PFSK-1 (cell line): Measurements from ENCODE around the gene ST3GAL2.

ENCODE experiments used
- FOXP2 ChIP-seq: optimal IDR thresholded peaks from 2 replicates; pipeline ENCODE3; 2011; ENCODE audit warnings: borderline replicate concordance, control low read depth, inconsistent platforms; ENCODE audit not compliant: insufficient read depth; ENCODE audit errors: extremely low read length, extremely low read depth
- POLR2AphosphoS5 ChIP-seq: IDR thresholded peaks from 2 replicates; pipeline ENCODE4 v1.6.1; 2012; ENCODE audit warnings: low read depth, mild to moderate bottlenecking, control low read depth, low read length, moderate library complexity
- REST ChIP-seq, 2 experiments: IDR thresholded peaks; 2 replicates each; pipeline versions ENCODE4 v1.6.1 to v1.8.0; 2011 to 2012; ENCODE audit warnings: low read depth in 2 of 2, low read length in 2 of 2, control low read depth in 1 of 2, inconsistent platforms in 1 of 2, mild to moderate bottlenecking in 1 of 2, moderate library complexity in 1 of 2; ENCODE audit not compliant: insufficient read depth in 1 of 2
- SIN3A ChIP-seq: IDR thresholded peaks from 2 replicates; pipeline ENCODE4 v1.6.1; 2012; ENCODE audit warnings: mild to moderate bottlenecking, low read length, moderate library complexity, borderline replicate concordance; ENCODE audit not compliant: insufficient read depth
- TAF1 ChIP-seq: IDR thresholded peaks from 2 replicates; pipeline ENCODE4 v1.6.1; 2012; ENCODE audit warnings: low read length, control low read depth, borderline replicate concordance; ENCODE audit not compliant: insufficient read depth

Gene ST3GAL2

DNA sequence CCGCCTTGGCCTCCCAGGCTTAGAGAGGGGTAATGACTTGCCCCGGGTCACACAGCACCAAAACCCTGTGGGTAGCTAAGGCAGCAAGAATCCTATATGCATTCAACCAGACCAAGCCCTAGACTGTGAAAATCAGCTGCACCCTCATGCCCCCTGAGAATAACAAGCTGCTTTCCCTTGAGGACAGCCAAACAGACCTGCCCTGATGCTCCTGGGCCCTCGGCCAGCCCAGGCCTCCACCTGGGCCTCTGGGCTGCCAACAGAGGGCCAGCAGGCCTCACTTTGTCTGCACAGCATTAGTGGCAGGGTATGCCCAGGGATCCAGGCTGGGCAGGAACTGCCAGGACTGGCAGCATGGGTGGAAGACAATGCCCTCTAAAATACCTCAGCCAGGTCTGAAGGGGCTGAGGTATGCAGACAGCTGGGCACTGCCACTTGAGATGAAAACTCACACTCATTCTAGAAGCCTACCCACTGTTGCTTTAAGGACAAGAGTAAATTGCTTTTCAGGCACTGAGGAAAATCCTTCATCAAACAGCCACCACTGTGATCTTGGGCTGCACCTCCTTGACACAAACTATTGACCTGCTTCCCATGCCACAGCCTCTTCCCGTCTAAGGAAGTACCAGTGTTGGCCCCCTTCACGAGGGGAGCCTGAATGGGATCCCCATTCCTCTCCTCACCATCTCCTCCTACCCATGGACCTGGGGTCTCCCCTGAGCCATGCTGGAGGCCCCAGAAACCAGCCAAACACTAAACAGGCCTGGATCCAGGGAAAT, 8.8 kb downstream of the ST3GAL2 start:
- TF ChIP-seq REST (IDR thresholded peaks at IDR 0.05; ENCODE audit: insufficient read depth in 1 of 2, low read depth in 2 of 2, low read length in 2 of 2) = no peak
- TF ChIP-seq TAF1 = no peak
- no peak for TF ChIP-seq SIN3A
- no peak for TF ChIP-seq POLR2AphosphoS5
- no peak for TF ChIP-seq FOXP2

DNA sequence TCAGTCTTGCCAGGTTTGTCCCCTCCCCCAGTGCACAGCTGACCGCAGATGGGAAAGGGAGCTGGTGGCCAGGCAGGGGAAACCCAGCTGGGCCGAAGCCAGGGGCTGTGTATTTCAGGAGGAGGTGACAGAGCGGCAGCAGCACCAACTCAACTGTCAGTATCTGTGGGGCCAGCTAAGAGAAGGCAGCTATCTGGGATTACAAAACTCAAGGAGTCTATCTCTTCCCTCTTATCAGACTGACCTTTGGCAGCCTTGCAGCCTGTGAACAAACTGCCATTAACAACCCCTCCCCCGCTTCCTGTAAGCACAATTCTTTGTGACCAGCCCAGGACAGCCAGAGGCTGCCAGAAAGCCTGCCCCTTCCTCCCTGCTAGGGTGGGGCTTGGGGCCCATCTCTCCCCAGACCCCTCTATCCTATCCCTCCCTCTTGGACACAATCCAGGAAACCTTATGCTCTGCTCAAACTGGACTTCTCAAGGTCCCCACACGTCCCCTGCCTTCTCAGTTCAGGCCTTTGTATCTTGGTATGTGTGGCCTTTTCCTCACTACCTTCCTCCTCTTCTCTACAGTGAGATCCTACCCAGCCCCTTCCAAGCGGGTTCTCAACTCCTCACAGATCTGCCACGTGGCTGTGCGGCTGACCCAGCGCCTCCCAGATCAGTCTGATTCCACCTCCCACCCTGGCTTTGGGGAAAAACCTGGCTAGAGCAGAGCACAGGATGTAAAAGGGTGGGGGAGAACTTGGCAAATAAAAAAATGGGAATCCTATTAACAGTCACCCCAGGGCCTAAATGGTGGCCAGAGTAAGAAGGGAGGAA, 10.5 kb downstream of the ST3GAL2 start:
- TF ChIP-seq POLR2AphosphoS5 (peak; percentile 32; the same call in 1 of the 2 replicates), SIN3A (peak; percentile 90; the same call in 1 of the 2 replicates), FOXP2 (peak; percentile 80), REST (IDR thresholded peaks at IDR 0.05; ENCODE audit: insufficient read depth in 1 of 2, low read depth in 2 of 2, low read length in 2 of 2) (peak in 1 of 2 experiments; percentile 56; a peak in 1 of 4 replicates), TAF1 (0 out of 2 replicates have a peak, but pooled peaks have one; percentile 22)

GRCh38 chr16:70427786-70428177, 11.1 kb downstream of the ST3GAL2 start:
- TF ChIP-seq POLR2AphosphoS5 (no peak), SIN3A (no peak), REST (IDR thresholded peaks at IDR 0.05; ENCODE audit: insufficient read depth in 1 of 2, low read depth in 2 of 2, low read length in 2 of 2) (no peak), FOXP2 (no peak), TAF1 (no peak)

DNA sequence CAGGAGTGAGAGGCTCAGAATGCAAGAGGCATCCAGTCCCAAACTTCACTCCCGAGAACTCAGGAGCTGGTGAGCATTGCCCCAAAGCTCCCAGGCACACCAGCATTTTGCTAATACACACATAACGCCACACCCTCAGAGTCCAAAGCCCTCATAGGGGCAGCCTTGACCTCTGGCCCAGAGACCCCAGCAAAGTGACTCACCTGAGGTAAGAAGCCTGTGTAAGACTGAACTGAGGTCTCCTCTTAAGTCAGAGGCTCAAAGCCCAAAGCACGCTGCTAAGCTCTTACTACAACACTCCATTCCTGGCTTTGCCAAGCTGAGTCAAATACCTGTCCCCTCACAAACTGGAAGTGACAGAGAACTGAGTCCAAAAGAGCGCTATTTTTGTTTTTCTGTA, 16.4 kb downstream of the ST3GAL2 start:
- TF ChIP-seq TAF1 = no peak
- no peak for TF ChIP-seq FOXP2
- no peak for TF ChIP-seq POLR2AphosphoS5
- no peak for TF ChIP-seq REST (IDR thresholded peaks at IDR 0.05; ENCODE audit: insufficient read depth in 1 of 2, low read depth in 2 of 2, low read length in 2 of 2)
- no peak for TF ChIP-seq SIN3A
